Brain microvascular endothelial cell (primary cell): ENCODE results near the gene AGO4.
"Not testable (repeated sequence)": the region's sequence is repeated elsewhere in the genome, so short reads cannot be mapped to it uniquely, and the experiment has no call there.

Source experiments
- DNase-seq: peaks from one replicate; pipeline ENCODE4 v3.0.0-alpha.2; 2020
- H3K27ac ChIP-seq: fragments of 250-450 bp; sonication (Bioruptor Pico); 2 replicates; pipeline ENCODE4 v1.5.1; 2020; ENCODE audit warnings: mild to moderate bottlenecking, moderate library complexity
- H3K27me3 ChIP-seq: fragments of 250-450 bp; sonication (Bioruptor Pico); replicated peaks from 2 replicates; pipeline ENCODE4 v1.5.1; 2020; ENCODE audit warnings: mild to moderate bottlenecking
- H3K36me3 ChIP-seq: fragments of 250-450 bp; sonication (Bioruptor Pico); replicated peaks from 2 replicates; pipeline ENCODE4 v1.5.1; 2020; ENCODE audit warnings: mild to moderate bottlenecking
- H3K4me3 ChIP-seq: 2 replicates; pipeline ENCODE4 v1.5.1; 2011; ENCODE audit warnings: low read depth, mild to moderate bottlenecking, control low read depth, low read length, moderate library complexity
- in situ Hi-C: cut with HindIII; loops from 2 replicates; pipeline ENCODE4 v1.10.0; 2017; ENCODE audit warnings: low sequenced_read_pairs, low pct_ligation_motif_present
- TF ChIP-seq, protein P1 (sequence below): IDR thresholded peaks from 2 replicates; pipeline ENCODE4 v1.5.1; 2011; ENCODE audit warnings: low read depth, mild to moderate bottlenecking, moderate library complexity, low read length, control low read depth, inconsistent platforms; ENCODE audit errors: missing control alignments

The AGO4 gene

GRCh38 chr1:35809114-35810095 lies 1.6 kb downstream of the AGO4 start:
- no peaks in the 10 kb centered on the region for H3K36me3 ChIP-seq
- TF ChIP-seq, protein P1, sequence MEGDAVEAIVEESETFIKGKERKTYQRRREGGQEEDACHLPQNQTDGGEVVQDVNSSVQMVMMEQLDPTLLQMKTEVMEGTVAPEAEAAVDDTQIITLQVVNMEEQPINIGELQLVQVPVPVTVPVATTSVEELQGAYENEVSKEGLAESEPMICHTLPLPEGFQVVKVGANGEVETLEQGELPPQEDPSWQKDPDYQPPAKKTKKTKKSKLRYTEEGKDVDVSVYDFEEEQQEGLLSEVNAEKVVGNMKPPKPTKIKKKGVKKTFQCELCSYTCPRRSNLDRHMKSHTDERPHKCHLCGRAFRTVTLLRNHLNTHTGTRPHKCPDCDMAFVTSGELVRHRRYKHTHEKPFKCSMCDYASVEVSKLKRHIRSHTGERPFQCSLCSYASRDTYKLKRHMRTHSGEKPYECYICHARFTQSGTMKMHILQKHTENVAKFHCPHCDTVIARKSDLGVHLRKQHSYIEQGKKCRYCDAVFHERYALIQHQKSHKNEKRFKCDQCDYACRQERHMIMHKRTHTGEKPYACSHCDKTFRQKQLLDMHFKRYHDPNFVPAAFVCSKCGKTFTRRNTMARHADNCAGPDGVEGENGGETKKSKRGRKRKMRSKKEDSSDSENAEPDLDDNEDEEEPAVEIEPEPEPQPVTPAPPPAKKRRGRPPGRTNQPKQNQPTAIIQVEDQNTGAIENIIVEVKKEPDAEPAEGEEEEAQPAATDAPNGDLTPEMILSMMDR, result no peak
- in situ Hi-C loops, result no loop called here
- no peak for DNase-seq
- no peaks in the 10 kb centered on the region for H3K27me3 ChIP-seq
- no peak overlapping the region for H3K27ac ChIP-seq
- H3K4me3 ChIP-seq, result peak overlapping the region; percentile 77

GRCh38 chr1:35810096-35810881 lies 2.5 kb downstream of the AGO4 start:
- no peak overlapping the region for H3K4me3 ChIP-seq
- in situ Hi-C loops, result no loop called here

DNA sequence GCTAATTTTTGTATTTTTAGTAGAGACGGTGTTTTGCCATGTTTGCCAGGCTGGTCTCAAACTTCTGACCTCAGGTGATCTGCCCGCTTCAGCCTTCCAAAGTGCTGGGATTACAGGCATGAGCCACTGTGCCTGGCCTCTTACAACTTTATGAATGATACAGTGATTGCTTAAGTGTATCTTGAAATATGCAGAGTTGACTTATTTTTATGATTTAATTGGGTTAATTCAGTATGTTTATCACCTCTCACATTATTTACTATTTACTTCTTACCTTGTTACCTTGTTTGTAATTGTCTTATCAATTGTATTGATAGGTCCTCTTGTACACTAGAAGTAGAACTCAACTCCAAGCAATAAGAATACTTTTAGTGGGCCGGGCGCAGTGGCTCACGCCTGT lies 4.9 kb downstream of the AGO4 start:
- DNase-seq, H3K27me3 ChIP-seq, in situ Hi-C loops, H3K4me3 ChIP-seq, H3K36me3 ChIP-seq, H3K27ac ChIP-seq: not testable (repeated sequence)

More at GRCh38 chr1:35810096-35810881, 2.5 kb downstream of the AGO4 start:
- H3K27me3 ChIP-seq, result no peaks in the 10 kb centered on the region
- no peaks in the 10 kb centered on the region for H3K36me3 ChIP-seq
- TF ChIP-seq, protein P1, result no peak
- H3K27ac ChIP-seq, result no peak overlapping the region
- DNase-seq, result peak; percentile 15

DNA sequence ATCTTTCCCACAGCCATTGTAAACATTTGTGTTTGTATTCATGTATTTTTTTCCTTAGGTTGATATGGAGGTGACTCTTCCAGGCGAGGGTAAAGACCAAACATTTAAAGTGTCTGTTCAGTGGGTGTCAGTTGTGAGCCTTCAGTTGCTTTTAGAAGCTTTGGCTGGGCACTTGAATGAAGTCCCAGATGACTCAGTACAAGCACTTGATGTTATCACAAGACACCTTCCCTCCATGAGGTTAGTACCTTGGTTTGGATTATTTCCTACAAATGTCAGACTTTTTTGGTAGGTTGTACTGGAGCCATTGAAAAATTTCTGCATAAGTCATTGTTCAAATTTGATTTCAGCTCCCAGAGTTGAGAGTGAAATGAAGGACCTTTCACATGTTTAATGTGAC lies 17.4 kb downstream of the AGO4 start:
- in situ Hi-C loops, result no loop called here
- H3K27ac ChIP-seq, result no peak overlapping the region
- no peaks in the 10 kb centered on the region for H3K27me3 ChIP-seq
- no peak for DNase-seq
- H3K4me3 ChIP-seq, result no peak overlapping the region
- H3K36me3 ChIP-seq, result peaks cover 20% of the 10 kb centered on the region
- TF ChIP-seq, protein P1, result no peak

DNA sequence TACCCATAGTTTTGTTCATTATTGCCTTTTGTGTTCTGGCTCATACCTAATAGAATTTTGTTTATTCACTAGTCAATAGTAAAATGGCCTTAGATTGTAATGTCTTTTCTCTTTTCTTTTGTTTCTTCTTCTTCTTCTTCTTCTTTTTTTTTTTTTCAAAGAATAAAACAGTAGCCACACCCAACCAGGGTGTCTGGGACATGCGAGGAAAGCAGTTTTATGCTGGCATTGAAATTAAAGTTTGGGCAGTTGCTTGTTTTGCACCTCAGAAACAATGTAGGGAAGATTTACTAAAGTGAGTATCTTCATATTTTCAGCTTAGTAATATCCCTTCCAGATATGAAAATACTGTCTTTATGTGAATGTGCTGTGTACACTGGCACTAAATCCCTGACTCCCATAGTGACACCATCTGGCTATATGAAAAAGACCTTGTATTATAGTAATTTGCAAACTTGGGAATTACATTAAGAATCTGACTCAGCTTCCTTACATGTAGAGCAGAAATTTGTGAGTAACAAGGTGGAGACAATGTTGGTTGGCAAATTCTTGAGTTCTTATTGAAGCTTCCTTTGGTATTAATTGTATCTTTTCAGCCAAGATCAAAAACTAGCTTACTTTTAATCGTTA lies 24.6 kb downstream of the AGO4 start:
- in situ Hi-C loops, result no loop called here
- Histone ChIP-seq H3K4me3 (no peak overlapping the region), H3K27me3 (no peaks in the 10 kb centered on the region), H3K36me3 (peaks cover 27% of the 10 kb centered on the region), H3K27ac (no peak overlapping the region)
- DNase-seq, result no peak
- TF ChIP-seq, protein P1, result no peak

DNA sequence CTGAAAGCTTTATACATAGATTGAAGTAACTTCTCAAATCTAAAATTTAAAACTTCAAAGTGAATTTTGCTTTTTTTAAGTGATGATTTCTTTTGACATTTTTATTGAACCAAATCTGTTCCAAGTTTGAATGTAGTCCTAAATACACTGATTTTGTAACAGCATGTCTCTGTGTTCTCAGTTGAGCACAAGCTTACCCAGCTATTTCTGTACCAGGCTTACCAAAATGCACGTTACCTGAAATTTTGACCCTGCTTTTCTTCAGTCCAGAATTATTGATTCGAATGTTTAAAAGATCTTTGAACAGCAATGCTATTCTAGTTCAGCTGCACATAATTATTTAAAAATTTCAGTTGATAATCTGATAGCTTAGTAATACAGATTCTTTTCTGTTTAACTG lies 25.6 kb downstream of the AGO4 start:
- no peaks in the 10 kb centered on the region for H3K27me3 ChIP-seq
- TF ChIP-seq, protein P1, result no peak
- in situ Hi-C loops, result no loop called here
- H3K36me3 ChIP-seq, result peaks cover 25% of the 10 kb centered on the region
- no peak overlapping the region for H3K4me3 ChIP-seq
- no peak overlapping the region for H3K27ac ChIP-seq
- no peak for DNase-seq
